Stomach smooth muscle (tissue), 2 donors: Measurements from ENCODE around the gene SNX18.

Source experiments
- H3K27ac ChIP-seq: one replicate; pipeline ENCODE4 v1.7.0; 2013; ENCODE audit warnings: mild to moderate bottlenecking, low read length, inconsistent platforms
- H3K27me3 ChIP-seq, 2 donors: one replicate each; pipeline ENCODE4 v1.7.0; 2013; ENCODE audit warnings: low read length in 2 of 2; ENCODE audit not compliant: insufficient read depth in 2 of 2, control insufficient read depth in 1 of 2
- H3K36me3 ChIP-seq, 2 donors: one replicate each; pipeline ENCODE4 v1.7.0; 2013; ENCODE audit warnings: low read length in 2 of 2; ENCODE audit not compliant: control insufficient read depth in 2 of 2, insufficient read depth in 2 of 2
- H3K4me1 ChIP-seq: one replicate; pipeline ENCODE4 v1.7.0; 2013; ENCODE audit warnings: low read length; ENCODE audit not compliant: control insufficient read depth, insufficient read depth
- H3K4me3 ChIP-seq, 2 donors: one replicate each; pipeline ENCODE4 v1.7.0; 2013; ENCODE audit warnings: low read length in 2 of 2
- H3K9ac ChIP-seq, 2 donors: one replicate each; pipeline ENCODE4 v1.7.0; 2013; ENCODE audit warnings: low read length in 2 of 2, mild to moderate bottlenecking in 1 of 2
- H3K9me3 ChIP-seq, 2 donors: one replicate each; pipeline ENCODE4 v1.7.0; 2013; ENCODE audit warnings: low read length in 2 of 2; ENCODE audit not compliant: control insufficient read depth in 2 of 2
- donor health status: healthy.
- donor health status: Pancreatic carcinoma.

SNX18 gene

DNA sequence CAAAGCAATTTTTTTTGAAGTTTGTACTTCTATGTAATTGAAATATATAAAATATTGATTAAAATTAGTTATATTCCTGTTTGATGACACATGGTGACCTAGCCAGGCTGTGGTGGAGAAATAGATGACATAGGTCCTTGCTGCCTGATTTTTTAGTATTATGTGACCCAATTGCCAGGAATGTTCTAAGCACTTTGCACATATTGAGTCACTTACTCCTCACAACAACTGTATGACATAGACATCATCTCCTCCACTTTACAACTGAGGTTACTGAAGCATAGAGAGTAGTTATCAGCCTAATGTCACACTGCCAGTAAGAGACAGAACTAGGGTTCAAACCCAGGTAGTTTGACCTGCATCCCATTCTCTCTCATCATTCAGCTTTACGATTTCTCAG is 26.2 kb upstream of the SNX18 start:
- no peaks in the 10 kb centered on the region for H3K9me3 ChIP-seq
- no peaks in the 10 kb centered on the region for H3K4me1 ChIP-seq
- H3K9ac ChIP-seq: no peak overlapping the region

DNA sequence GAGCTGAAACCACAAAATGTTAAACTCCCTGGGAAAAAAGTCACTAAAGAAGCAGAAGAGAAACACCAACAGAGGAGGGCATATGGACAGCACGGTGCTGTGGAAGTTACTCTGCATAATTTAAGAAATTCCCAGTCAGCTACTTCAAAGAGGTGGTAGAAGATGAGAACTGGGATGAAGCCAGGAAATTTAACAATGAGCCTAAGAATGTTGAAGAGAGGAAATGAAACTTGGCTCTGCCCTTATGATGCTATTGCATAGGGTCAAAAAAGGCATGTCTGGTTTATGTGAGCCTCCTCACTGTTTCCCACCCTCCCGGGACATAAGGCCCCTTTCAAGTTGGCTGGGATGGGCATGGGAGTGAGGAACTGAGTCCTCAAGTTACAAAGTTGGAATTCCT is 25.4 kb upstream of the SNX18 start:
- Histone ChIP-seq H3K27ac (no peak overlapping the region), H3K9me3 (no peaks in the 10 kb centered on the region)

More for the DNA sequence above, 26.2 kb upstream of the SNX18 start:
- H3K27me3 ChIP-seq: peaks cover 0 to 2% of the 10 kb centered on the region in 2 donors
- no peaks in the 10 kb centered on the region for H3K36me3 ChIP-seq
- no peak overlapping the region for H3K4me3 ChIP-seq
- no peak overlapping the region for H3K27ac ChIP-seq

GRCh38 chr5:54495027-54495426 is 22.5 kb upstream of the SNX18 start:
- Histone ChIP-seq H3K4me3 (no peak overlapping the region), H3K36me3 (no peaks in the 10 kb centered on the region), H3K9me3 (no peaks in the 10 kb centered on the region), H3K4me1 (no peaks in the 10 kb centered on the region), H3K27me3 (peaks cover 0 to 2% of the 10 kb centered on the region in 2 donors), H3K9ac (no peak overlapping the region), H3K27ac (no peak overlapping the region)

More for the DNA sequence above, 25.4 kb upstream of the SNX18 start:
- no peaks in the 10 kb centered on the region for H3K4me1 ChIP-seq
- no peak overlapping the region for H3K4me3 ChIP-seq
- H3K9ac ChIP-seq: no peak overlapping the region
- H3K36me3 ChIP-seq: no peaks in the 10 kb centered on the region
- peaks cover 0 to 2% of the 10 kb centered on the region in 2 donors for H3K27me3 ChIP-seq

DNA sequence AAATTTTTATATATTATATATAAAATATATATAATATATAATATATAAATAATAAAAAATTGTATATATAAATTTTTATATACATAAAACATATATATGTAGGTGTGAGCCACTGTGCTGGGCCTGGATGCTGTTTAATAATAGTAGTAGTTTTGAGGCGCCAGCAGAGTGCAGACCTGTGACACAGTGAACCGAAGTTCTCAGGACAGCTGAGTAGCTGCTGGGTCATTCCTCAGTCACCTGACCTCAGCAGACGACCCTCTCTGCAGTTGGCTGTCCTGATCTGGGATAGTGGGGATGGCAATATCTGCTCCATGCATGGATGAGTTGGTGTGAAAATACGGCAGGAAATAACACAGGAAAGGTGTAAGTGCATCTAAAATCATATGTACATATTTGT is 3.3 kb upstream of the SNX18 start:
- Histone ChIP-seq H3K36me3 (peaks cover 0 to under 1% of the 10 kb centered on the region in 2 donors), H3K9ac (no peak overlapping the region), H3K4me1 (peaks cover 17% of the 10 kb centered on the region), H3K27me3 (no peaks in the 10 kb centered on the region), H3K9me3 (no peaks in the 10 kb centered on the region), H3K4me3 (no peak overlapping the region), H3K27ac (no peak overlapping the region)

GRCh38 chr5:54514841-54515432 is 2.6 kb upstream of the SNX18 start:
- Histone ChIP-seq H3K27me3 (no peaks in the 10 kb centered on the region), H3K4me1 (peaks cover 20% of the 10 kb centered on the region), H3K9ac (no peak overlapping the region), H3K4me3 (no peak overlapping the region), H3K27ac (no peak overlapping the region), H3K9me3 (no peaks in the 10 kb centered on the region), H3K36me3 (peaks cover 0 to 3% of the 10 kb centered on the region in 2 donors)

GRCh38 chr5:54515634-54516033 is 1.9 kb upstream of the SNX18 start:
- no peaks in the 10 kb centered on the region for H3K9me3 ChIP-seq
- H3K4me1 ChIP-seq: peaks cover 22% of the 10 kb centered on the region
- no peak overlapping the region for H3K4me3 ChIP-seq
- peaks cover 0 to 3% of the 10 kb centered on the region in 2 donors for H3K36me3 ChIP-seq
- no peaks in the 10 kb centered on the region for H3K27me3 ChIP-seq
- no peak overlapping the region for H3K27ac ChIP-seq
- no peak overlapping the region for H3K9ac ChIP-seq

DNA sequence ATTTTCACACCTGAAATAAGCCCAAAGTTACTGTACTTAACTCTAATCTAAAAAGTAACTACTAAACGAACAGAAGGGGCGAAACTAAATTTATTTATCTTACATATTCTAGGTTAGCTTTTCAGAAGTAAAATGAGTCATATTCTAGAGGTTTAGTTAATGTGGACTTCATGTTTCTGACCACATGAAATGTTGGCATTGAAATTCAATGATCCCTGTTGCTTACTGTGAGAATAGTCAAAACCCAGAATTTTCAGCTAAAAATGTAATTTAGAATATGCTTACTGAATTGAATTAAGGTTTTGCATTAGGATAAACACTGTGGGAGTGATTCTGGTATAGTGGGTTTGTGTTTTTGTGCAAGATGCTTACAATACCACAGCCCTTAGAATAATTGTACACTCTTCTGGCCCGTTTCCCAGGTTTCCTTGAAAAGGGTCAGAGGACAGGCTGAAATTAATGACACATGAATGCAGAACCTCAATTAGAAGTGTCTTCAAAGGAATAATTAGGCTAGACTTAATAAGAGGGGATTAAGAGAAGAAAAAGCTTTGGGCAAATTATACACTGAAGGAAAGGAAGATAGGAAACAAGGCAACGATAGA is 1.4 kb upstream of the SNX18 start:
- Histone ChIP-seq H3K4me3 (no peak overlapping the region), H3K4me1 (peaks cover 27% of the 10 kb centered on the region), H3K27me3 (no peaks in the 10 kb centered on the region), H3K9ac (no peak overlapping the region), H3K36me3 (peaks cover 0 to 3% of the 10 kb centered on the region in 2 donors), H3K9me3 (no peaks in the 10 kb centered on the region), H3K27ac (no peak overlapping the region)

DNA sequence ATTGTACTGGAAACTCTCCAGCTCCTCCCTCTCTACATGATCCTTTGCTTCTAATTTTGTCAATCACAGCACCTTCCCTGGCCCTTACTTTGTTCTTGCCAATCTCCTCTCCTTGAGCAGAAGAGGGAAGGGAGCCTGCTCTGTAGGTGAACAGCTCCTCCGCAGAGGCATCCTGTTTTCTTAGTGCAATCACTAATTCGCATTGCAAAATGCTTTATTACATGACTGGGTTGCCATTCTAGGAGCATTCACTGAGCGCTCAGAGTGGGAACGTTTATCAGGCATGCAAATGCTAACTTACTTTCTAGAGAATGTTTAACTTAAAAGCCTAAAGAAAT is 416 bp upstream of the SNX18 start:
- H3K4me1 ChIP-seq: peaks cover 31% of the 10 kb centered on the region
- H3K9me3 ChIP-seq: no peaks in the 10 kb centered on the region
- H3K36me3 ChIP-seq: peaks cover 0 to 3% of the 10 kb centered on the region in 2 donors
- H3K27me3 ChIP-seq: no peaks in the 10 kb centered on the region
- H3K4me3 ChIP-seq: peak overlapping the region; percentile 42 to 83
- peak overlapping the region in 1 of 2 donors; percentile 58 for H3K9ac ChIP-seq
- H3K27ac ChIP-seq: no peak overlapping the region

DNA sequence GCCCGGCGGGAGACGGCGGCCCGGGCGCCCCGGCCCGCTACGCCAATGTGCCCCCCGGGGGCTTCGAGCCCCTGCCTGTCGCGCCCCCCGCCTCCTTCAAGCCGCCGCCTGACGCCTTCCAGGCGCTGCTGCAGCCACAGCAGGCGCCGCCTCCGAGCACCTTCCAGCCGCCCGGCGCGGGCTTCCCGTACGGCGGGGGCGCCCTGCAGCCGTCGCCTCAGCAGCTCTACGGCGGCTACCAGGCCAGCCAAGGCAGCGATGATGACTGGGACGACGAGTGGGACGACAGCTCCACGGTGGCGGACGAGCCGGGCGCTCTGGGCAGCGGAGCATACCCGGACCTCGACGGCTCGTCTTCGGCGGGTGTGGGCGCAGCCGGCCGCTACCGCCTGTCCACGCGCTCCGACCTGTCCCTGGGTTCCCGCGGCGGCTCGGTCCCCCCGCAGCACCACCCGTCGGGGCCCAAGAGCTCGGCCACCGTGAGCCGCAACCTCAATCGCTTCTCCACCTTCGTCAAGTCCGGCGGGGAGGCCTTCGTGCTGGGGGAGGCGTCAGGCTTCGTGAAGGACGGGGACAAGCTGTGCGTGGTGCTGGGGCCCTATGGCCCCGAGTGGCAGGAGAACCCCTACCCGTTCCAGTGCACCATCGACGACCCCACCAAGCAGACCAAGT is 723 bp downstream of the SNX18 start:
- Histone ChIP-seq H3K4me1 (peaks cover 31% of the 10 kb centered on the region), H3K27me3 (no peaks in the 10 kb centered on the region), H3K36me3 (peaks cover 0 to 3% of the 10 kb centered on the region in 2 donors), H3K9ac (peak overlapping the region; percentile 72 to 79), H3K9me3 (no peaks in the 10 kb centered on the region), H3K4me3 (peak overlapping the region; percentile 62 to 83), H3K27ac (peak overlapping the region; percentile 76)

GRCh38 chr5:54518818-54519508 is 1.4 kb downstream of the SNX18 start:
- H3K9ac ChIP-seq: peak overlapping the region; percentile 72 to 79
- peaks cover 36% of the 10 kb centered on the region for H3K4me1 ChIP-seq
- peak overlapping the region; percentile 62 to 83 for H3K4me3 ChIP-seq
- peak overlapping the region; percentile 18 for H3K27ac ChIP-seq
- no peaks in the 10 kb centered on the region for H3K9me3 ChIP-seq
- no peaks in the 10 kb centered on the region for H3K27me3 ChIP-seq
- H3K36me3 ChIP-seq: peaks cover 0 to 3% of the 10 kb centered on the region in 2 donors
